Neutrophil (primary cell): Measurements from ENCODE around the gene NRXN2.

Experiments used
- H3K27ac ChIP-seq: fragments of 200-600 bp; sonication (generic); 2 replicates; pipeline ENCODE4 v1.5.1; 2016; ENCODE audit warnings: mild to moderate bottlenecking, moderate library complexity
- H3K27me3 ChIP-seq: fragments of 200-600 bp; sonication (generic); 2 replicates; pipeline ENCODE4 v1.6.0; 2016; ENCODE audit warnings: mild to moderate bottlenecking
- H3K36me3 ChIP-seq: fragments of 200-600 bp; sonication (generic); 2 replicates; pipeline ENCODE4 v1.5.1; 2017
- H3K4me1 ChIP-seq, 2 experiments: fragments of 200-600 bp in 1 of 2; sonication (generic) in 1 of 2; 1 replicate in 1 of 2; 2 replicates in 1 of 2; pipeline versions ENCODE4 v1.5.1 to v1.6.1; 2013 to 2016; ENCODE audit warnings: low read depth in 1 of 2, low read length in 1 of 2, mild to moderate bottlenecking in 1 of 2, moderate library complexity in 1 of 2; ENCODE audit not compliant: control insufficient read depth in 1 of 2, insufficient read depth in 1 of 2
- H3K4me3 ChIP-seq, 2 experiments: fragments of 200-600 bp in 1 of 2; sonication (generic) in 1 of 2; 1 replicate in 1 of 2; 2 replicates in 1 of 2; pipeline ENCODE4 v1.5.1; 2013 to 2016; ENCODE audit warnings: low read depth in 1 of 2, low read length in 1 of 2, mild to moderate bottlenecking in 1 of 2, moderate library complexity in 1 of 2
- H3K9me3 ChIP-seq: fragments of 200-600 bp; sonication (generic); 2 replicates; pipeline ENCODE4 v1.5.1; 2016
- CTCF ChIP-seq: fragments of 200-600 bp; sonication (generic); IDR thresholded peaks from 2 replicates; pipeline ENCODE4 v1.5.1; 2016; ENCODE audit warnings: antibody characterized with exemption

Gene NRXN2

GRCh38 chr11:64619196-64619595 is 103.8 kb downstream of the NRXN2 start:
- H3K9me3 ChIP-seq: no peaks in the 10 kb centered on the region
- H3K27me3 ChIP-seq: no peaks in the 10 kb centered on the region
- no peaks in the 10 kb centered on the region for H3K36me3 ChIP-seq
- peaks cover 3 to 6% of the 10 kb centered on the region in 2 experiments for H3K4me1 ChIP-seq
- TF ChIP-seq CTCF: no peak
- no peak overlapping the region for H3K27ac ChIP-seq
- H3K4me3 ChIP-seq: no peak overlapping the region

- H3K4me3 ChIP-seq: no peak overlapping the region
- no peak overlapping the region for H3K27ac ChIP-seq
- no peaks in the 10 kb centered on the region for H3K9me3 ChIP-seq
- peaks cover 0 to under 1% of the 10 kb centered on the region in 2 experiments for H3K4me1 ChIP-seq
- H3K36me3 ChIP-seq: no peaks in the 10 kb centered on the region
- H3K27me3 ChIP-seq: no peaks in the 10 kb centered on the region
- TF ChIP-seq CTCF: no peak
Measured at GRCh38 chr11:64616817-64617216, 106.2 kb downstream of the NRXN2 start.

- H3K27me3 ChIP-seq: no peaks in the 10 kb centered on the region
Measured at GRCh38 chr11:64614917-64615316, 108.1 kb downstream of the NRXN2 start.

GRCh38 chr11:64613648-64614047 is 109.3 kb downstream of the NRXN2 start:
- H3K36me3 ChIP-seq: no peaks in the 10 kb centered on the region
- no peak for TF ChIP-seq CTCF
- no peaks in the 10 kb centered on the region for H3K27me3 ChIP-seq

More at GRCh38 chr11:64614917-64615316, 108.1 kb downstream of the NRXN2 start:
- Histone ChIP-seq H3K4me1 (peaks cover 0 to 5% of the 10 kb centered on the region in 2 experiments), H3K4me3 (no peak overlapping the region), H3K27ac (no peak overlapping the region), H3K9me3 (no peaks in the 10 kb centered on the region), H3K36me3 (no peaks in the 10 kb centered on the region)
- TF ChIP-seq CTCF: no peak

GRCh38 chr11:64611869-64612646 is 110.9 kb downstream of the NRXN2 start:
- H3K9me3 ChIP-seq: no peaks in the 10 kb centered on the region
- no peak overlapping the region for H3K4me3 ChIP-seq
- TF ChIP-seq CTCF: no peak
- H3K27me3 ChIP-seq: no peaks in the 10 kb centered on the region
- no peak overlapping the region for H3K27ac ChIP-seq
- H3K36me3 ChIP-seq: no peaks in the 10 kb centered on the region
- peaks cover 0 to 5% of the 10 kb centered on the region in 2 experiments for H3K4me1 ChIP-seq

More at GRCh38 chr11:64613648-64614047, 109.3 kb downstream of the NRXN2 start:
- Histone ChIP-seq H3K27ac (no peak overlapping the region), H3K4me1 (peaks cover 0 to 5% of the 10 kb centered on the region in 2 experiments), H3K4me3 (no peak overlapping the region), H3K9me3 (no peaks in the 10 kb centered on the region)
